ENCODE results near the gene AMFR.
A peak's percentile ranks its signal among the peaks of the same experiment; 100 is the strongest.

Gene AMFR

DNA sequence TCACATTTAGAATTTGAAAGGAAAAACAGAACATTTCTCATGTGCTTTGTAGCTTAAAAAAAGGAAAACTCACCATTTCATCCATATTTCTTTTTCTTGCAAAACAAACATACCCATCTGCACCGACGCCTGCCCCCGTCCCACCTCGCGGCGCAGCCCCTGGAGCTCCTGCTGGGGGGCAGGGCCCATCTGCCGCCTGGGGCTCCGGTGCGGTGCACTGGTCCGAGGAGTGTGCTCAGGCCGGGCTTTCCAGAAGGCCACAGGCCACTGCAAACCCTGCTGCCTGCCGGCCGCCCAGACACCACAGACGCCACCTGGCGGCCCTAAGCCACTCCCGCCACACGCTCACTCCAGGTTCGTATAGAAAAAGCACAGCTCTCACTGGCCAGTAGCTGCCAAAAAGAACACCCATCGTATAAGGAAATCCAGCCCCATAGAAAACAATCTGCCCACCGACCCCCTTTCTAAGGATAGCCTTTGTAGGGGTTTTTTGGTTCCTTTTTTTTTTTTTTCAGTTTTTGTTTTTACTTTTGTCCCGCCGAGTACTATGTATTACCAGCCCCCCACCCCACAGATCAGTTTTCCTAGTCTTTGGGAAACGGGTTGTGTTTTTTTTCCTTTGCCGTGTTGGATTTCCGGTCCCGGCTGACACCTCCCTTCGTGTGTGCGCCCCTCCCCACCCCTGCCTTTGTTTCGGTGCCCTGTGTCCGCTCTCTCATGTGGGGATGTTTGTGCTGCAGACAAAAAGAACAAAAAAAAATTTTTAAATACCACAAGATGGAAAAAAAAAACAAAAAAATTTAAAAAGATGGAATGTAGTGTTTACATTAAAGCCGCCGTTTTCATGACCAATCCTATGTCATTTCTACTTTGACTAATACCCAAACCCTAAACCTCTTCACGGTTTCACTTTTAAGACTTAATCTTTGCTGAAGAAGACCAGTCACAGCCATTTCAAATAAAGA lies 68.8 kb downstream of the AMFR start (continued):
- TF ChIP-seq MEIS1 (CRISPR knock-in tag; IDR thresholded peaks at IDR 0.05; ENCODE audit: borderline replicate concordance) (no peak), KLF7 (tag by site-specific recombination; IDR thresholded peaks at IDR 0.05; ENCODE audit: borderline replicate concordance) (no peak), ZNF239 (tag by site-specific recombination; IDR thresholded peaks at IDR 0.05) (no peak), ZNF140 (tag by site-specific recombination; IDR thresholded peaks at IDR 0.05) (no peak), BCL11A (tag by site-specific recombination; IDR thresholded peaks at IDR 0.05; ENCODE audit: low read depth) (0 out of 2 replicates have a peak, but pooled peaks have one; percentile 38), ZNF341 (tag by site-specific recombination; IDR thresholded peaks at IDR 0.05; ENCODE audit: low read depth) (0 out of 2 replicates have a peak, but pooled peaks have one; percentile 16), ZNF626 (tag by site-specific recombination; IDR thresholded peaks at IDR 0.05) (no peak), ZNF610 (tag by site-specific recombination; IDR thresholded peaks at IDR 0.05; ENCODE audit: borderline replicate concordance) (no peak), ZNF202 (tag by site-specific recombination; IDR thresholded peaks at IDR 0.05; ENCODE audit: borderline replicate concordance) (no peak), ZNF664 (tag by site-specific recombination; IDR thresholded peaks at IDR 0.05) (no peak), SCRT2 (tag by site-specific recombination; IDR thresholded peaks at IDR 0.05) (no peak), ZBTB17 (tag by site-specific recombination; IDR thresholded peaks at IDR 0.05) (no peak; the same call in none of the 2 replicates), ZNF548 (tag by site-specific recombination; IDR thresholded peaks at IDR 0.05) (no peak), GLIS2 (tag by site-specific recombination; IDR thresholded peaks at IDR 0.05) (0 out of 2 replicates have a peak, but pooled peaks have one; percentile 26), ZNF169 (tag by site-specific recombination; IDR thresholded peaks at IDR 0.05) (no peak), ZNF560 (tag by site-specific recombination; IDR thresholded peaks at IDR 0.05; ENCODE audit: borderline replicate concordance) (no peak), SALL2 (tag by site-specific recombination; IDR thresholded peaks at IDR 0.05; ENCODE audit: borderline replicate concordance) (no peak), ZFHX2 (tag by site-specific recombination; conservative IDR thresholded peaks at IDR 0.05) (no peak), IKZF3 (tag by site-specific recombination; IDR thresholded peaks at IDR 0.05) (no peak), ZNF658 (tag by site-specific recombination; IDR thresholded peaks at IDR 0.05) (no peak), WT1 (tag by site-specific recombination; IDR thresholded peaks at IDR 0.05) (no peak), ZNF324 (tag by site-specific recombination; IDR thresholded peaks at IDR 0.05) (no peak), ZNF112 (tag by site-specific recombination; IDR thresholded peaks at IDR 0.05) (no peak), ZNF426 (tag by site-specific recombination; IDR thresholded peaks at IDR 0.05) (no peak)
- TF ChIP-seq, protein P1, sequence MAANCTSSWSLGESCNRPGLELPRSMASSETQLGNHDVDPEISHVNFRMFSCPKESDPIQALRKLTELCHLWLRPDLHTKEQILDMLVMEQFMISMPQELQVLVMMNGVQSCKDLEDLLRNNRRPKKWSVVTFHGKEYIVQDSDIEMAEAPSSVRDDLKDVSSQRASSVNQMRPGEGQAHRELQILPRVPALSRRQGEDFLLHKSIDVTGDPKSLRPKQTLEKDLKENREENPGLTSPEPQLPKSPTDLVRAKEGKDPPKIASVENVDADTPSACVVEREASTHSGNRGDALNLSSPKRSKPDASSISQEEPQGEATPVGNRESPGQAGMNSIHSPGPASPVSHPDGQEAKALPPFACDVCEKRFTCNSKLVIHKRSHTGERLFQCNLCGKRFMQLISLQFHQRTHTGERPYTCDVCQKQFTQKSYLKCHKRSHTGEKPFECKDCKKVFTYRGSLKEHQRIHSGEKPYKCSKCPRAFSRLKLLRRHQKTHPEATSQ (tag by site-specific recombination; IDR thresholded peaks at IDR 0.05), result no peak
- TF ChIP-seq, protein P2, sequence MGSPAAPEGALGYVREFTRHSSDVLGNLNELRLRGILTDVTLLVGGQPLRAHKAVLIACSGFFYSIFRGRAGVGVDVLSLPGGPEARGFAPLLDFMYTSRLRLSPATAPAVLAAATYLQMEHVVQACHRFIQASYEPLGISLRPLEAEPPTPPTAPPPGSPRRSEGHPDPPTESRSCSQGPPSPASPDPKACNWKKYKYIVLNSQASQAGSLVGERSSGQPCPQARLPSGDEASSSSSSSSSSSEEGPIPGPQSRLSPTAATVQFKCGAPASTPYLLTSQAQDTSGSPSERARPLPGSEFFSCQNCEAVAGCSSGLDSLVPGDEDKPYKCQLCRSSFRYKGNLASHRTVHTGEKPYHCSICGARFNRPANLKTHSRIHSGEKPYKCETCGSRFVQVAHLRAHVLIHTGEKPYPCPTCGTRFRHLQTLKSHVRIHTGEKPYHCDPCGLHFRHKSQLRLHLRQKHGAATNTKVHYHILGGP (tag by site-specific recombination; IDR thresholded peaks at IDR 0.05), result no peak
- TF ChIP-seq, protein P3, sequence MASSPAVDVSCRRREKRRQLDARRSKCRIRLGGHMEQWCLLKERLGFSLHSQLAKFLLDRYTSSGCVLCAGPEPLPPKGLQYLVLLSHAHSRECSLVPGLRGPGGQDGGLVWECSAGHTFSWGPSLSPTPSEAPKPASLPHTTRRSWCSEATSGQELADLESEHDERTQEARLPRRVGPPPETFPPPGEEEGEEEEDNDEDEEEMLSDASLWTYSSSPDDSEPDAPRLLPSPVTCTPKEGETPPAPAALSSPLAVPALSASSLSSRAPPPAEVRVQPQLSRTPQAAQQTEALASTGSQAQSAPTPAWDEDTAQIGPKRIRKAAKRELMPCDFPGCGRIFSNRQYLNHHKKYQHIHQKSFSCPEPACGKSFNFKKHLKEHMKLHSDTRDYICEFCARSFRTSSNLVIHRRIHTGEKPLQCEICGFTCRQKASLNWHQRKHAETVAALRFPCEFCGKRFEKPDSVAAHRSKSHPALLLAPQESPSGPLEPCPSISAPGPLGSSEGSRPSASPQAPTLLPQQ (tag by site-specific recombination; IDR thresholded peaks at IDR 0.05), result no peak
- TF ChIP-seq, protein P4, sequence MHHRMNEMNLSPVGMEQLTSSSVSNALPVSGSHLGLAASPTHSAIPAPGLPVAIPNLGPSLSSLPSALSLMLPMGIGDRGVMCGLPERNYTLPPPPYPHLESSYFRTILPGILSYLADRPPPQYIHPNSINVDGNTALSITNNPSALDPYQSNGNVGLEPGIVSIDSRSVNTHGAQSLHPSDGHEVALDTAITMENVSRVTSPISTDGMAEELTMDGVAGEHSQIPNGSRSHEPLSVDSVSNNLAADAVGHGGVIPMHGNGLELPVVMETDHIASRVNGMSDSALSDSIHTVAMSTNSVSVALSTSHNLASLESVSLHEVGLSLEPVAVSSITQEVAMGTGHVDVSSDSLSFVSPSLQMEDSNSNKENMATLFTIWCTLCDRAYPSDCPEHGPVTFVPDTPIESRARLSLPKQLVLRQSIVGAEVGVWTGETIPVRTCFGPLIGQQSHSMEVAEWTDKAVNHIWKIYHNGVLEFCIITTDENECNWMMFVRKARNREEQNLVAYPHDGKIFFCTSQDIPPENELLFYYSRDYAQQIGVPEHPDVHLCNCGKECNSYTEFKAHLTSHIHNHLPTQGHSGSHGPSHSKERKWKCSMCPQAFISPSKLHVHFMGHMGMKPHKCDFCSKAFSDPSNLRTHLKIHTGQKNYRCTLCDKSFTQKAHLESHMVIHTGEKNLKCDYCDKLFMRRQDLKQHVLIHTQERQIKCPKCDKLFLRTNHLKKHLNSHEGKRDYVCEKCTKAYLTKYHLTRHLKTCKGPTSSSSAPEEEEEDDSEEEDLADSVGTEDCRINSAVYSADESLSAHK (tag by site-specific recombination; IDR thresholded peaks at IDR 0.05), result no peak
- TF ChIP-seq, protein P5, sequence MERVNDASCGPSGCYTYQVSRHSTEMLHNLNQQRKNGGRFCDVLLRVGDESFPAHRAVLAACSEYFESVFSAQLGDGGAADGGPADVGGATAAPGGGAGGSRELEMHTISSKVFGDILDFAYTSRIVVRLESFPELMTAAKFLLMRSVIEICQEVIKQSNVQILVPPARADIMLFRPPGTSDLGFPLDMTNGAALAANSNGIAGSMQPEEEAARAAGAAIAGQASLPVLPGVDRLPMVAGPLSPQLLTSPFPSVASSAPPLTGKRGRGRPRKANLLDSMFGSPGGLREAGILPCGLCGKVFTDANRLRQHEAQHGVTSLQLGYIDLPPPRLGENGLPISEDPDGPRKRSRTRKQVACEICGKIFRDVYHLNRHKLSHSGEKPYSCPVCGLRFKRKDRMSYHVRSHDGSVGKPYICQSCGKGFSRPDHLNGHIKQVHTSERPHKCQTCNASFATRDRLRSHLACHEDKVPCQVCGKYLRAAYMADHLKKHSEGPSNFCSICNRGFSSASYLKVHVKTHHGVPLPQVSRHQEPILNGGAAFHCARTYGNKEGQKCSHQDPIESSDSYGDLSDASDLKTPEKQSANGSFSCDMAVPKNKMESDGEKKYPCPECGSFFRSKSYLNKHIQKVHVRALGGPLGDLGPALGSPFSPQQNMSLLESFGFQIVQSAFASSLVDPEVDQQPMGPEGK (tag by site-specific recombination; IDR thresholded peaks at IDR 0.05), result peak; percentile 79
